RWPE1 (cell line): ENCODE results near the gene TEX38.
"Not testable (repeated sequence)": the region's sequence is repeated elsewhere in the genome, so short reads cannot be mapped to it uniquely, and the experiment has no call there.

Source experiments
- CTCF ChIA-PET: fragments of 350-600 bp; sonication (Branson Sonifier 250); formaldehyde crosslinking; extraction: SDS; loops from one replicate; lab custom pipeline; 2021; lab: Yijun Ruan, JAX
- POLR2A ChIA-PET: fragments of 400-600 bp; formaldehyde crosslinking; extraction: SDS; loops from one replicate; lab custom pipeline; 2020; ENCODE audit warnings: antibody characterized with exemption; ENCODE audit not compliant: low non-redundant PET; lab: Yijun Ruan, JAX
- DNase-seq: peaks from one replicate; pipeline ENCODE4 v3.0.0; 2012; ENCODE audit warnings: low spot score
- H3K27ac ChIP-seq: fragments of 450-650 bp; 2 replicates; pipeline ENCODE4 v1.5.1; 2017
- CTCF ChIP-seq: fragments of 450-650 bp; conservative IDR thresholded peaks from 2 replicates; pipeline ENCODE4 v1.5.1; 2017; ENCODE audit warnings: low read depth, mild to moderate bottlenecking

Gene TEX38

GRCh38 chr1:46646331-46646730, 25.3 kb upstream of the TEX38 start:
- no peak for DNase-seq
- H3K27ac ChIP-seq, result no peak overlapping the region
- no peak for TF ChIP-seq CTCF
- ChIA-PET POLR2A (no interaction called here), CTCF (no interaction called here)

- ChIA-PET CTCF (no interaction called here), POLR2A (interaction anchor here (0.7 kb wide), 1 partner anchor 30 kb away, joined by 4 read pairs; the partner anchor contains the start of gene MOB3C)
- TF ChIP-seq CTCF, result no peak
- DNase-seq, result no peak
- no peak overlapping the region for H3K27ac ChIP-seq
Measured at GRCh38 chr1:46646844-46647243, 24.8 kb upstream of the TEX38 start.

- H3K27ac ChIP-seq, result no peak overlapping the region
- no peak for TF ChIP-seq CTCF
- ChIA-PET POLR2A (no interaction called here), CTCF (no interaction called here)
- DNase-seq, result no peak
Measured at GRCh38 chr1:46647611-46648010, 24.0 kb upstream of the TEX38 start.

GRCh38 chr1:46649764-46650163, 21.9 kb upstream of the TEX38 start:
- ChIA-PET CTCF (no interaction called here), POLR2A (no interaction called here)
- DNase-seq, result no peak
- H3K27ac ChIP-seq, result no peak overlapping the region
- no peak for TF ChIP-seq CTCF

GRCh38 chr1:46650491-46650890, 21.2 kb upstream of the TEX38 start:
- ChIA-PET POLR2A (no interaction called here), CTCF (no interaction called here)
- TF ChIP-seq CTCF, result no peak
- DNase-seq, result no peak
- no peak overlapping the region for H3K27ac ChIP-seq

GRCh38 chr1:46651152-46651551, 20.5 kb upstream of the TEX38 start:
- POLR2A ChIA-PET, CTCF ChIA-PET: not testable (repeated sequence)

GRCh38 chr1:46652321-46653100, 19.1 kb upstream of the TEX38 start:
- TF ChIP-seq CTCF, result no peak

More at GRCh38 chr1:46651152-46651551, 20.5 kb upstream of the TEX38 start:
- DNase-seq, H3K27ac ChIP-seq: not testable (repeated sequence)

More at GRCh38 chr1:46652321-46653100, 19.1 kb upstream of the TEX38 start:
- DNase-seq, result no peak
- POLR2A ChIA-PET, result no interaction called here
- CTCF ChIA-PET, result interaction anchor here (0.7 kb wide), 1 partner anchor 523 kb away, joined by 3 read pairs; no protein-coding TSS in a partner anchor
- no peak overlapping the region for H3K27ac ChIP-seq
